Measurements from ENCODE around the gene KCNC4.

The KCNC4 gene

GRCh38 chr1:110209715-110210603, at the start of gene KCNC4:
Gene KCNC4 (plus strand): TSS chr1:110210314. CDS start chr1:110211500, 1,186 bp downstream.
- DNase-seq (ENCODE audit: low read depth): peak; percentile 72

GRCh38 chr1:110160538-110161100, 49.5 kb upstream of the KCNC4 start:
- DNase-seq (ENCODE audit: low read depth): no peak

GRCh38 chr1:110161165-110161564, 48.9 kb upstream of the KCNC4 start:
- DNase-seq (ENCODE audit: low read depth): no peak

- DNase-seq (ENCODE audit: low read depth): no peak
Measured at GRCh38 chr1:110161849-110162248, 48.3 kb upstream of the KCNC4 start.

GRCh38 chr1:110163591-110163990, 46.5 kb upstream of the KCNC4 start:
- no peak for DNase-seq (ENCODE audit: low read depth)

- DNase-seq (ENCODE audit: low read depth): no peak
Measured at GRCh38 chr1:110164725-110165350, 45.3 kb upstream of the KCNC4 start.

GRCh38 chr1:110165761-110166231, 44.3 kb upstream of the KCNC4 start:
- no peak for DNase-seq (ENCODE audit: low read depth)

GRCh38 chr1:110166861-110167260, 43.3 kb upstream of the KCNC4 start:
- no peak for DNase-seq (ENCODE audit: low read depth)

GRCh38 chr1:110170766-110171733, 39.1 kb upstream of the KCNC4 start:
- DNase-seq (ENCODE audit: low read depth): no peak

GRCh38 chr1:110172001-110172400, 38.1 kb upstream of the KCNC4 start:
- DNase-seq (ENCODE audit: low read depth): no peak

GRCh38 chr1:110173466-110174105, 36.5 kb upstream of the KCNC4 start:
- DNase-seq (ENCODE audit: low read depth): peak; percentile 33

GRCh38 chr1:110174961-110175360, 35.2 kb upstream of the KCNC4 start:
- no peak for DNase-seq (ENCODE audit: low read depth)

- no peak for DNase-seq (ENCODE audit: low read depth)
Measured at GRCh38 chr1:110176299-110176956, 33.7 kb upstream of the KCNC4 start.

GRCh38 chr1:110177775-110178174, 32.3 kb upstream of the KCNC4 start:
- DNase-seq (ENCODE audit: low read depth): no peak

- no peak for DNase-seq (ENCODE audit: low read depth)
Measured at GRCh38 chr1:110183642-110184167, 26.4 kb upstream of the KCNC4 start.

GRCh38 chr1:110184446-110184845, 25.7 kb upstream of the KCNC4 start:
- DNase-seq (ENCODE audit: low read depth): no peak

GRCh38 chr1:110185181-110185580, 24.9 kb upstream of the KCNC4 start:
- no peak for DNase-seq (ENCODE audit: low read depth)

GRCh38 chr1:110186558-110186957, 23.6 kb upstream of the KCNC4 start:
- DNase-seq (ENCODE audit: low read depth): no peak

GRCh38 chr1:110187139-110187890, 22.8 kb upstream of the KCNC4 start:
- peak; percentile 27 for DNase-seq (ENCODE audit: low read depth)
